ENCODE measurements around the gene CIITA.

Gene CIITA

DNA sequence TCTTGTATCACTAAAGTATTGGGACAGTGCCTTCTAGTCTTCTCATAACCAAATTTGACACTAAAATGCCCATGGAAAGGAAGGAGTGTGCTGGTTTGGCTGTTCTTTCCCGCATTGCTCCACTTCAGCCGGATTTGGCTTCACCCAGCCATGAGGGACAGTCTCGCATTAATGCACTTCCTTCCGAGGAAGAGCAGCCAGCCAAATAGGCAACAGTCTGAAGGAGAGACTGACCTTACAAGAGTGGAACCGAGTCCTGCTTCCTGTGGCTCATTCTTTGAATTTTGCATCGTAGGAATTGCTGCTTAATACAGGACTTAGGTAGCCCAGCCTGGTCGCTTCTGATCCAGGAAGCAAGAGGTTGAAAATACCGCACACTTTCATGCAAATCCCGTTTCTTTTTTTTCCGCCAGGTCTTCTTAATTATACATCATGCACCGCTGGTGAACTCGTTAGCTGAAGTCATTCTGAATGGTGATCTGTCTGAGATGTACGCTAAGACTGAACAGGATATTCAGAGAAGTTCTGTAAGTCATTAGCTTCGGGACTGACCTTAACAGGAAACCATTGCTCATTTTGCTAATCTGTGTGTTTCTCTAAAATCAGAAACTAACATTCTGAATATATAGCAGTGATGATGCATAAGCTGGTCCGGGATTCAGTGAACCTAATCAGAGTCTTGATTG is 105.6 kb downstream of the CIITA start:
- DNase-seq, result no peak

DNA sequence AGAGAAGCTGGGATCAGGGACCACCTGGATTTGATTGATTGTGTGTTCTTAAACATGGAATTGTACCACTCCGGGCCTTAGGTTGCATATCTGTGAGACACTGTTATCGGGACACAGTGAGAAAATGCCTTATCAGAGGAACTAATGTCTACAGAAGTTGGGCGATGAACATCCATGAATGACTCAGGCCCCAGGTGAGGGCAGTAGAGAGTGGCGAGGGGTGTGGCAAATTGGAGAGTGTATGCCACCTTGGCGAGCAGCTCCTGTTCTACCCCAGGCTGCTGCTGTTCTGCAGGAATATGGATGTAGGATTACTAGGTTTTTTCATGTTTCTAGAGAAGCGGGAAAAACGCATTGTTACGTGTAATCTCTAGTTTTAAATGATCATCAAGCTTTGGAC is 106.2 kb downstream of the CIITA start:
- DNase-seq, result no peak

DNA sequence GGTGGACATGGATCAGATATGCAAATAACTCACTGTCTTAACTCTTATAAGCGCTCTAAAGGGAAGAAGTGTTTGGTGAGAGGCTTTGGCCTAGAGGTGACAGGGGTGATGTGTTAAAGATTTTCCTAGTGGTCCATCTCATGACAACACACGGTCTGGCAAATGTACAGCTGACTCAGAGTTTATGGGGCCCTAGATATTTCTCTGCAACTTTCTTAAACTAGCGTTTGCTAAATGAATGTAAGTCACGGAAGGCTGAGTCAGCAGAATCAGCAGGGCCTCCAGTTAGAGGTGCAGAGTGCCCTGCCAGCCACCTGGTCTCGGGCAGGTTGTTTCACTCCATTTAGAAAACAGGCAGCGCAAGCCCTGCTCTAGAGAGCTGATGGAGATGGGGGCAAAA is 107.5 kb downstream of the CIITA start:
- DNase-seq, result no peak

All from cortex of kidney (tissue), 1 donor.